ENCODE results near the gene BRD3OS.

BRD3OS gene

DNA sequence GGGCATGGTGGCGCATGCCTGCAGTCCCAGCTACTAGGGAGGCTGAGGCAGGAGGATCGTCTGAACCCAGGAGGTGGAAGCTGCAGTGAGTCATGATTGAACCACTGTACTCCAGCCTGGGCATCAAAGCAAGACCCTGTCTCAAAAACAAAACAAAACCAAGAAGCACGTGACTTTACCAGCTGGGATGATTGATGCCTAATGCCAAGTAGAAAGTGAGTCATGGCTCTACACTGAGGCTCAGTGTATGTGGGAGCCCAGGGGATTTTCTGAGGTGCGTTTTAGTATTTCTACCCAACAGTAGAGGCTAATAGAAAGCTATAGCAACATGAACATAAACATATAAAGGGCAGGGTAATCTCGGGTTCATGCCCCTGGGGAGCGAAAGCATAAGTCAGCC, 13.9 kb upstream of the BRD3OS start:
- TF ChIP-seq MAX (IDR thresholded peaks at IDR 0.05; ENCODE audit: low read depth, low read length) (no peak), MYC (IDR thresholded peaks at IDR 0.05; ENCODE audit: low read depth, low read length) (no peak), POLR2A (IDR thresholded peaks at IDR 0.05; ENCODE audit: extremely low read depth, insufficient read length) (no peak), CTCF (IDR thresholded peaks at IDR 0.05; ENCODE audit: low read depth, low read length) (no peak)
- no peak for DNase-seq (ENCODE audit: low read depth)
- H3K4me3 ChIP-seq (ENCODE audit: low read depth, low read length) = no peak overlapping the region

DNA sequence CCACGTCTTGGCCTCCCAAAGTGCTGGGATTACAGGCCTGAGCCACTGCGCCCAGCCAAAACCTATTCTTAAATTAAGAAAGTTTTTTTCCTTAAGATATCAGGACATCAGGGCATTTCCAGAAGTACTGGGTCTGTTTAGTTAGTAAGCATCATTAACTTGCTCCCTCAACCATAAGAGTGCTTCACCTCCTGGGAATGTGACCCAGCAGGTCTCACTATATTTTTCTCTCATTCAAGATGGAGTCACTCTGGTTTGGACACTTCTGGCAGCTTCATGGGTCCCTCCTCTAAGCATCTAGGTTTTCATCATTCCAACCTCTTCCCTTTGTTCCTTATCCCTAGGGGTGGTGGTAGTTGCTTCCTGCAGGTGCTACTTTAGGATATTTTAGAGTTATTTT, 10.3 kb upstream of the BRD3OS start:
- DNase-seq (ENCODE audit: low read depth) = no peak
- no peak for TF ChIP-seq CTCF (IDR thresholded peaks at IDR 0.05; ENCODE audit: low read depth, low read length)
- no peak for TF ChIP-seq MYC (IDR thresholded peaks at IDR 0.05; ENCODE audit: low read depth, low read length)
- TF ChIP-seq MAX (IDR thresholded peaks at IDR 0.05; ENCODE audit: low read depth, low read length) = no peak
- TF ChIP-seq POLR2A (IDR thresholded peaks at IDR 0.05; ENCODE audit: extremely low read depth, insufficient read length) = no peak
- H3K4me3 ChIP-seq (ENCODE audit: low read depth, low read length) = no peak overlapping the region

DNA sequence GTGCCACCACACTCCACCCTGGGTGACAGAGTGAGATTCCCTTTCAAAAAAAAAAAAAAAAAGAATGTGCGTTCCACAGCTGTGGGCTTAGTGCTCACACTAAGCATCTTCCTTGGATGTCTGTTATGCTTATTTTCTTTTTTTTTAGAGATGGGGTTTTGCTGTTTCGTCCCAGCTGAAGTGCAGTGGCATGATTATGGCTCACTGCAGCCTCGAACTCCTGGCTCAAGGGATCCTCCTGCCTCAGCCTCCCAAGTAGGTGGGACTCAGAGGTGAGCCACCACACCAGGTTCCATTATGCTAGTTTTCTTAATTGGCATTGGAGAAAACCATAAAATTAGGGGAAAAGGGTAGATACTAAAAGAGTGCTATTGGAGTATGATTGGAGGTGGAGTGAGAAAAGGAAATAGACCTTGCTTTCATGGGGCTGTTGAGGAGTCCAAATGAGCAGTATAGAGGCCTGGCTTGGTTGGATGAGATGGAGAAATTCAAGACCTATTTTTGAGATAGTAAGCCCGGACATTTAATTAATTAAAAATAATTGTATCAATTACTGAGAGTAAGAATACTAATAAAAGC, 978 bp upstream of the BRD3OS start:
- peak overlapping the region; percentile 42 for H3K4me3 ChIP-seq (ENCODE audit: low read depth, low read length)
- DNase-seq (ENCODE audit: low read depth) = no peak
- TF ChIP-seq MAX (IDR thresholded peaks at IDR 0.05; ENCODE audit: low read depth, low read length) (no peak), MYC (IDR thresholded peaks at IDR 0.05; ENCODE audit: low read depth, low read length) (no peak), POLR2A (IDR thresholded peaks at IDR 0.05; ENCODE audit: extremely low read depth, insufficient read length) (no peak), CTCF (IDR thresholded peaks at IDR 0.05; ENCODE audit: low read depth, low read length) (no peak)

- no peak for TF ChIP-seq MYC (IDR thresholded peaks at IDR 0.05; ENCODE audit: low read depth, low read length)
- H3K4me3 ChIP-seq (ENCODE audit: low read depth, low read length) = peak overlapping the region; percentile 77
- peak; percentile 82 for DNase-seq (ENCODE audit: low read depth)
These were observed 593 bp downstream of the BRD3OS start for GRCh38 chr9:134025606-134026541.

DNA sequence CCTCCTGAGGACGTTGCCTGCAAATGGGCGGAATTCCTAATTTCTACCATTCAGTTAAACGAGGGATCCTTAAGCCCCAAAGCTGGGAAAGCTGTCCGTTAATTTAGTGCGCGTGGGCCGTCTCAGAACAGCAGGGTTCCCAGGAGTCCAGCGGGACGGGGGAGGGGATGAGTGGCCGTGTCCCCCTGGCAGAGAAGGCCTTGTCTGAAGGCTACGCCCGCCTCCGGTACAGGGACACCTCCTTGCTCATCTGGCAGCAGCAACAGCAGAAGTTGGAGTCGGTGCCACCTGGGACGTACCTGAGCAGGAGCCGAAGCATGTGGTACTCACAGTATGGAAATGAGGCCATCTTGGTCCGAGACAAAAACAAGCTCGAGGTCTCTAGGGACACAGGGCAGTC, 1.3 kb downstream of the BRD3OS start:
- TF ChIP-seq MAX (IDR thresholded peaks at IDR 0.05; ENCODE audit: low read depth, low read length) (no peak), POLR2A (IDR thresholded peaks at IDR 0.05; ENCODE audit: extremely low read depth, insufficient read length) (no peak), MYC (IDR thresholded peaks at IDR 0.05; ENCODE audit: low read depth, low read length) (no peak), CTCF (IDR thresholded peaks at IDR 0.05; ENCODE audit: low read depth, low read length) (no peak)
- H3K4me3 ChIP-seq (ENCODE audit: low read depth, low read length) = no peak overlapping the region
- DNase-seq (ENCODE audit: low read depth) = no peak

- TF ChIP-seq MAX (IDR thresholded peaks at IDR 0.05; ENCODE audit: low read depth, low read length) = no peak
- TF ChIP-seq MYC (IDR thresholded peaks at IDR 0.05; ENCODE audit: low read depth, low read length) = no peak
- TF ChIP-seq CTCF (IDR thresholded peaks at IDR 0.05; ENCODE audit: low read depth, low read length) = no peak
- DNase-seq (ENCODE audit: low read depth) = no peak
- no peak overlapping the region for H3K4me3 ChIP-seq (ENCODE audit: low read depth, low read length)
These were observed 1.7 kb downstream of the BRD3OS start for GRCh38 chr9:134026981-134027380.
